ENCODE measurements around the gene ARL14EP. TPM values are rescaled to one million over a fixed set of nuclear protein-coding genes. Genes with fewer than 3 reads are reported as not detected.

ARL14EP gene
- total RNA-seq (32.2 and 33.9 TPM in 2 replicates), polyA plus RNA-seq (35.5 and 37.6 TPM in 2 replicates), polyA minus RNA-seq (ENCODE audit: low replicate concordance) (0.30 and 0.75 TPM in 2 replicates)
- 19.6 and 24.6 TPM in 2 replicates for polyA plus RNA-seq (2012)

GRCh38 chr11:30322826-30323710, at the start of gene ARL14EP:
Gene ARL14EP (plus strand): TSS chr11:30323104. CDS start chr11:30330949, 7,845 bp downstream.
- Histone ChIP-seq H3K9me3 (ENCODE audit: control insufficient read depth, insufficient read depth, low read depth, low read length) (no peaks in the 10 kb centered on the region), H3K27me3 (ENCODE audit: control insufficient read depth, insufficient read depth, low read length) (no peaks in the 10 kb centered on the region), H4K20me1 (ENCODE audit: control insufficient read depth, extremely low read depth, insufficient read depth, low read length) (no peaks in the 10 kb centered on the region), H3K36me3 (ENCODE audit: control insufficient read depth, insufficient read depth, low read length) (no peaks in the 10 kb centered on the region), H3K4me2 (ENCODE audit: extremely low read depth, insufficient read depth, low read length) (peak within 1 kb of the TSS; percentile 92), H3K4me3 (replicated peaks in 1 of 4; ENCODE audit: control extremely low read depth in 1 of 4, insufficient read depth in 1 of 4, low read depth in 3 of 4, low read length in 4 of 4) (peak within 1 kb of the TSS; percentile 68 to 85 (median 82)), H3K9ac (ENCODE audit: insufficient read depth, low read length) (peak within 1 kb of the TSS; percentile 95), H2AFZ (ENCODE audit: low read length) (peak within 1 kb of the TSS; percentile 97), H3K27ac (ENCODE audit: insufficient read depth, low read length) (peak within 1 kb of the TSS; percentile 97), H3K79me2 (ENCODE audit: control insufficient read depth, insufficient read depth, low read length) (peaks cover 36% of the 10 kb centered on the region), H3K4me1 (ENCODE audit: control insufficient read depth, extremely low read depth, insufficient read depth, low read length) (peaks cover 3% of the 10 kb centered on the region)
- peak; percentile 98 for DNase-seq (ENCODE audit: low read depth in 2 of 2)
- TF ChIP-seq, protein P1, sequence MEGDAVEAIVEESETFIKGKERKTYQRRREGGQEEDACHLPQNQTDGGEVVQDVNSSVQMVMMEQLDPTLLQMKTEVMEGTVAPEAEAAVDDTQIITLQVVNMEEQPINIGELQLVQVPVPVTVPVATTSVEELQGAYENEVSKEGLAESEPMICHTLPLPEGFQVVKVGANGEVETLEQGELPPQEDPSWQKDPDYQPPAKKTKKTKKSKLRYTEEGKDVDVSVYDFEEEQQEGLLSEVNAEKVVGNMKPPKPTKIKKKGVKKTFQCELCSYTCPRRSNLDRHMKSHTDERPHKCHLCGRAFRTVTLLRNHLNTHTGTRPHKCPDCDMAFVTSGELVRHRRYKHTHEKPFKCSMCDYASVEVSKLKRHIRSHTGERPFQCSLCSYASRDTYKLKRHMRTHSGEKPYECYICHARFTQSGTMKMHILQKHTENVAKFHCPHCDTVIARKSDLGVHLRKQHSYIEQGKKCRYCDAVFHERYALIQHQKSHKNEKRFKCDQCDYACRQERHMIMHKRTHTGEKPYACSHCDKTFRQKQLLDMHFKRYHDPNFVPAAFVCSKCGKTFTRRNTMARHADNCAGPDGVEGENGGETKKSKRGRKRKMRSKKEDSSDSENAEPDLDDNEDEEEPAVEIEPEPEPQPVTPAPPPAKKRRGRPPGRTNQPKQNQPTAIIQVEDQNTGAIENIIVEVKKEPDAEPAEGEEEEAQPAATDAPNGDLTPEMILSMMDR (conservative IDR thresholded peaks at IDR 0.05 in 1 of 2, IDR thresholded peaks at IDR 0.05 in 1 of 2; ENCODE audit: low read depth in 1 of 2, low read length in 2 of 2) = no peak
- TF ChIP-seq EZH2 (IDR thresholded peaks at IDR 0.05; ENCODE audit: low read length, missing control alignments) = no peak

GRCh38 chr11:30277176-30277575, 45.7 kb upstream of the ARL14EP start:
- Histone ChIP-seq H3K4me3 (replicated peaks in 1 of 4; ENCODE audit: control extremely low read depth in 1 of 4, insufficient read depth in 1 of 4, low read depth in 3 of 4, low read length in 4 of 4) (no peak overlapping the region), H3K9ac (ENCODE audit: insufficient read depth, low read length) (no peak overlapping the region)

DNA sequence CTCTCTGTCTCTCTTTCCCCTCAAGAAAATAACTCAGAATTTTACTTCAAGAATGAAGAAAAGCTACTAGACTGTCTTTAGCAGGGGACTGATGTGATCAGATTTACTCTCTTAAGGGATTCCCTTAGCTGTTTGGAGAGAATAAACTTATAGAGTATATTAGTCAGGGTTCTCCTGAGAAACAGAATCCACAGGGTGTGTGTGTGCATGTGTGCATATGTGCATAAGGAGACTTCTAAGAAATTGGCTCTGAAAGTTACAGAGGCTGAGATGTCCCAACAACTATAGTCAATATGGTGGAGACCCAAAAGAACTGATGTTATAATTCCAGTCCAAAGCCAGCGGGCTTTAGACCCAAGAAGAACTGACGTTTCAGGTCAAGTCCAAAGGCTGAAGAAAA, 43.1 kb upstream of the ARL14EP start:
- no peak for DNase-seq (ENCODE audit: low read depth in 2 of 2)
- Histone ChIP-seq H3K9me3 (ENCODE audit: control insufficient read depth, insufficient read depth, low read depth, low read length) (no peaks in the 10 kb centered on the region), H3K9ac (ENCODE audit: insufficient read depth, low read length) (no peak overlapping the region), H2AFZ (ENCODE audit: low read length) (no peak overlapping the region), H4K20me1 (ENCODE audit: control insufficient read depth, extremely low read depth, insufficient read depth, low read length) (no peaks in the 10 kb centered on the region), H3K79me2 (ENCODE audit: control insufficient read depth, insufficient read depth, low read length) (no peaks in the 10 kb centered on the region), H3K4me3 (replicated peaks in 1 of 4; ENCODE audit: control extremely low read depth in 1 of 4, insufficient read depth in 1 of 4, low read depth in 3 of 4, low read length in 4 of 4) (no peak overlapping the region), H3K4me2 (ENCODE audit: extremely low read depth, insufficient read depth, low read length) (no peak overlapping the region), H3K27me3 (ENCODE audit: control insufficient read depth, insufficient read depth, low read length) (no peaks in the 10 kb centered on the region), H3K27ac (ENCODE audit: insufficient read depth, low read length) (no peak overlapping the region), H3K4me1 (ENCODE audit: control insufficient read depth, extremely low read depth, insufficient read depth, low read length) (no peaks in the 10 kb centered on the region), H3K36me3 (ENCODE audit: control insufficient read depth, insufficient read depth, low read length) (no peaks in the 10 kb centered on the region)
- TF ChIP-seq, protein P1 (conservative IDR thresholded peaks at IDR 0.05 in 1 of 2, IDR thresholded peaks at IDR 0.05 in 1 of 2; ENCODE audit: low read depth in 1 of 2, low read length in 2 of 2) = no peak
- no peak for TF ChIP-seq EZH2 (IDR thresholded peaks at IDR 0.05; ENCODE audit: low read length, missing control alignments)

More at GRCh38 chr11:30277176-30277575, 45.7 kb upstream of the ARL14EP start:
- no peak for DNase-seq (ENCODE audit: low read depth in 2 of 2)
- no peak overlapping the region for H3K4me2 ChIP-seq (ENCODE audit: extremely low read depth, insufficient read depth, low read length)
- no peaks in the 10 kb centered on the region for H3K4me1 ChIP-seq (ENCODE audit: control insufficient read depth, extremely low read depth, insufficient read depth, low read length)
- no peak overlapping the region for H2AFZ ChIP-seq (ENCODE audit: low read length)
- H3K27ac ChIP-seq (ENCODE audit: insufficient read depth, low read length) = no peak overlapping the region
- H3K9me3 ChIP-seq (ENCODE audit: control insufficient read depth, insufficient read depth, low read depth, low read length) = no peaks in the 10 kb centered on the region
- H4K20me1 ChIP-seq (ENCODE audit: control insufficient read depth, extremely low read depth, insufficient read depth, low read length) = no peaks in the 10 kb centered on the region
- H3K27me3 ChIP-seq (ENCODE audit: control insufficient read depth, insufficient read depth, low read length) = no peaks in the 10 kb centered on the region
- H3K79me2 ChIP-seq (ENCODE audit: control insufficient read depth, insufficient read depth, low read length) = no peaks in the 10 kb centered on the region
- TF ChIP-seq, protein P1 (conservative IDR thresholded peaks at IDR 0.05 in 1 of 2, IDR thresholded peaks at IDR 0.05 in 1 of 2; ENCODE audit: low read depth in 1 of 2, low read length in 2 of 2) = no peak
- no peak for TF ChIP-seq EZH2 (IDR thresholded peaks at IDR 0.05; ENCODE audit: low read length, missing control alignments)
- H3K36me3 ChIP-seq (ENCODE audit: control insufficient read depth, insufficient read depth, low read length) = no peaks in the 10 kb centered on the region
